Measurements from ENCODE around the gene INHA. TPM values are rescaled to one million over a fixed set of nuclear protein-coding genes. Genes with fewer than 3 reads are reported as not detected.

INHA gene
- total RNA-seq, 1 experiment from 2014 or later: 0.64 TPM

DNA sequence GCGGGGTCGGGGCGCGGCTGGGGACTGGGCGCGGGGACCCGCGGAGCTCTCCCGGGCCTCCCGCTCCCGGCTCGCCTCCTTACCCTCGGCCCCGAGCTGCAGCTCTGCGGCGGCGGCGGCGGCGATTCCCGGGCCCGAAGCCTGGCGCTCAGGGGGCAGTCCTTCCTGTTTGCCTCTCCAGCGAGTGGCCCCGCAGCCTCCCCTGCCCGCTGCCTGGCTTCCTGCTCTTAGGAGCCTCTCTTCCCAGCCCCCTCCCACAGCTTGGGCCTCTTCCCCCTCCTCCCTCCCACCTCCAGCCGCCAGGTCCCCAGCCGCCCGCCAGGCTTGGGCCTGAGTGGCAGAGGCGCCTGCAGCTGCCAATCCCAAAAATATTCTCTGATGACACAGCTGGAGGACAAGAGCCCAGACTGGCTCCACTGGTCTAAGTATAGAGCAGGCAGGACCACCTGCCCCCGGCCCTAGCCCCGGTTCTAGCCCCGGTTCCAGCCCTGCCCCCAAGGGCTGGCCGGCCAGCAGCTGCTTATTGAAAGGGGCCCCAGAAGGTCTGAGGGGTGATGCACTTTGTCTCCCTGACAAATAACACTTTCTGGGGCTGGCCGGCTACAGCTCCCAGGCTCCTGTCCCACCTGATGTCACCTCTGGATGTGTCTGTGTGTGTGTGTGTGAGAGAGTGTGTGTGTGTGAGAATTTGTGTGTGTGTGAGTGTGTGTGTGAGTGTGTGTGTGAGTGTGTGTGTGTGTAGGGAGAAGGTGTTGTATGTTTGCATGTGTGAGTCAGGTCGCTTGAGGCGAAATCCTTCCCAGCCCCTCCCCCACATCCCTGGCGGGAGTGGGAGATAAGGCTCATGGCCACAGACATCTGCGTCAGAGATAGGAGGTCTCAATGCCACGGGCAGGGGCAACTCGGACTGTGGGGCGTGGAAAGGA is 536 bp upstream of the INHA start, which contains the start of gene OBSL1:
Gene OBSL1, minus strand, starts transcription at position 229 of the 926 bp plus-strand sequence. CDS start 307 bp downstream, outside the sequence.
- DNase-seq (ENCODE audit: extremely low read depth, low read depth): no peak

- DNase-seq (ENCODE audit: extremely low read depth, low read depth): no peak
Measured at GRCh38 chr2:219573166-219573565, 1.1 kb downstream of the INHA start.

DNA sequence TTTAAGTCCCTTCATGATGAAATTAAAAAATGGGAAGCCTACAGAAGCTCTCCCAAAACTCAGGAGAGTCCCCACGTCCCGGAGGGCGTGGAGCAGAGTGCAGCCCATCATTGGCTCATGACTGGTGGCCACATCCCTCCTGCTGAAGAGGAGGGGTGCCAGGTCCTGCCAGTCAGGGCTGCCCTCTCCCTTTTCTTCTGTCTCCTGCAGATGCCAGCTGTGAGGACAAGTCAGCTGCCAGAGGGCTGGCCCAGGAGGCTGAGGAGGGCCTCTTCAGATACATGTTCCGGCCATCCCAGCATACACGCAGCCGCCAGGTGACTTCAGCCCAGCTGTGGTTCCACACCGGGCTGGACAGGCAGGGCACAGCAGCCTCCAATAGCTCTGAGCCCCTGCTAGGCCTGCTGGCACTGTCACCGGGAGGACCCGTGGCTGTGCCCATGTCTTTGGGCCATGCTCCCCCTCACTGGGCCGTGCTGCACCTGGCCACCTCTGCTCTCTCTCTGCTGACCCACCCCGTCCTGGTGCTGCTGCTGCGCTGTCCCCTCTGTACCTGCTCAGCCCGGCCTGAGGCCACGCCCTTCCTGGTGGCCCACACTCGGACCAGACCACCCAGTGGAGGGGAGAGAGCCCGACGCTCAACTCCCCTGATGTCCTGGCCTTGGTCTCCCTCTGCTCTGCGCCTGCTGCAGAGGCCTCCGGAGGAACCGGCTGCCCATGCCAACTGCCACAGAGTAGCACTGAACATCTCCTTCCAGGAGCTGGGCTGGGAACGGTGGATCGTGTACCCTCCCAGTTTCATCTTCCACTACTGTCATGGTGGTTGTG is 2.6 kb downstream of the INHA start:
- DNase-seq (ENCODE audit: extremely low read depth, low read depth): no peak

GRCh38 chr2:219575566-219576504 is 3.7 kb downstream of the INHA start:
- no peak for DNase-seq (ENCODE audit: extremely low read depth, low read depth)

GRCh38 chr2:219576505-219577388 is 4.6 kb downstream of the INHA start:
- DNase-seq (ENCODE audit: extremely low read depth, low read depth): no peak

GRCh38 chr2:219578811-219579613 is 6.9 kb downstream of the INHA start:
- no peak for DNase-seq (ENCODE audit: extremely low read depth, low read depth)

DNA sequence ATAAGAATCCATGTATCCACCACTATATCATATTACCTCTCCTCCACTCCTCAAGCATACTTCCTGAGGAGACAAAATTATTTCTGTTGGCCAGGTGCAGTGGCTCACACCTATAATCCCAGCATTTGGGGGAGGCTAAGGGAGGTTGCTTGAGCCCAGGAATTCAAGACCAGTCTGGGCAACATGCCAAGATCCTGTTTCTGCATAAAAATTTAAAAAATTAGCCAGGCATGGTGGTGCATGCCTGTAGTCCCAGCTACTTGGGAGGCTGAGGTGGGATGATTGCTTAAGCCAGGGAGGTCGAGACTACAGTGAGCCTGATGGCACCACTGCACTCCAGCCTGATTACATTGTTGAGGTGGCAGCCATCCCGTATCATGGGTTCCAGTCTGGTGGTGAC is 9.2 kb downstream of the INHA start:
- no peak for DNase-seq (ENCODE audit: extremely low read depth, low read depth)

DNA sequence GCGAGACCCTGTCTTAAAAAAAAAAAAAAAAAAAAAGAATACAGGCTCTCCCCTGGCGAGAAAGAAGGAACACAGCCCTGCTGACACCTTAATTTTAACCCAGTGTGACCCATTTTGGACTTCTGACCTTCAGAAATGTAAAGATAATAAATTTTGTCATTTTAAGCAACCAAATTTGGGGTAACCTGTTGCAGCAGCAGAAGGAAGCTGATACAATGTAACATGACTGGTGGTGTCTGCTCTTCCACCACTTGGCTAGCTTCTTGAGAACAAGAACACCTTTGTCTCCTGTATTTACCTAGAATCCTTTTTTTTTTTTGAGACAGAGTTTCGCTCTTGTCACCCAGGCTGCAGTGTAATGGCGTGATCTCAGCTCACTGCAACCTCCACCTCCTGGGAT is 19.0 kb downstream of the INHA start:
- DNase-seq (ENCODE audit: extremely low read depth, low read depth): no peak

- DNase-seq (ENCODE audit: extremely low read depth, low read depth): no peak
Measured at GRCh38 chr2:219592736-219593135, 20.6 kb downstream of the INHA start.

DNA sequence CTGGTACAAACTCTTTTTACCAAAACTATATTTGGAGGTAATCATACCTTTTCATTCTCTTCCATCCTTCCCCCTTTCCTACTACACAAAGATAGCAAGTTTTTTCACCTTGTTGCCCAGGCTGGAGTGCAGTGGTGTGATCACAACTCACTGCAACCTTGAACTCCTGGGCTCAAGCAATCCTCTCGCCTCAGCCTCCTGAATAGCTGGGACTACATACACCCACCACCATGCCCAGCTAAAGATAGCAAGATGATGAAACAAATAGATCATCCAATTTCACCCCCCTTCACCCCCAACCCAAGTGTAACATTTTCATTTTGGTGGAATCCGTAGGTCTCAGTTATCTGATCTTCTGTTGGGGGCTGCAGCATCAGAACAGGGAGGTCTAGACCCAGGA is 21.0 kb downstream of the INHA start:
- no peak for DNase-seq (ENCODE audit: extremely low read depth, low read depth)

- DNase-seq (ENCODE audit: extremely low read depth, low read depth): no peak
Measured at GRCh38 chr2:219595256-219595655, 23.1 kb downstream of the INHA start.

DNA sequence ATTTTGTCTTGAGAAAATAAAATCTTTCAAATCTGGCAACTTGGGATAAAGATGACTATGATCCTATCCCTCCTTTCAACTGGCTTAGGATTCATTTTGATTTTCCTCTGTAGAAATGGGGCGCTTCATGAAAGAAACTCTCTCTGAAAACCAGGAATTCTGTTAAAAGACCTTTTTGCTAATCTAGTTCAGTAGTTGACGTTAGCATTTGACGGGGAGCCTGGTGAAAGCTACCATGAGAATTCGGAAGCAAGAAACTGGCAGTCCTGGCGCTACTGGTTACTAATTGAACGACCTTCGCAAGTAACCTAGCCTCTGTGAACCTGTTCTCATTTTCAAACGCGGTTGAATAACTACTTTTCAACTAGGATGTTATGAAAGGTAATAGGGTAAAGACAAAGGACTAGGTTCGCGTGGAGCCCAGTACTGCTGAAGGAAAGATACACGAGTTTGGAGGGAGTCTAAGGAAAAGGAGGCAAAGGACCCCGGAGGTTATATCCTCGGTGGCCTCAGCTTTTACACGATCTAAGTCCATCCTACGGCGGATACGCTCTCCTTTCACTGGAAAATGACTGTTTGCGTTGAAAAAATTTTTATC is 24.9 kb downstream of the INHA start:
- DNase-seq (ENCODE audit: extremely low read depth, low read depth): peak; percentile 3

GRCh38 chr2:219597552-219598307 is 25.6 kb downstream of the INHA start, which contains the start of gene STK11IP:
Gene STK11IP (plus strand): TSS chr2:219597857. CDS start chr2:219598120, 263 bp downstream.
- peak; percentile 97 for DNase-seq (ENCODE audit: extremely low read depth, low read depth)

DNA sequence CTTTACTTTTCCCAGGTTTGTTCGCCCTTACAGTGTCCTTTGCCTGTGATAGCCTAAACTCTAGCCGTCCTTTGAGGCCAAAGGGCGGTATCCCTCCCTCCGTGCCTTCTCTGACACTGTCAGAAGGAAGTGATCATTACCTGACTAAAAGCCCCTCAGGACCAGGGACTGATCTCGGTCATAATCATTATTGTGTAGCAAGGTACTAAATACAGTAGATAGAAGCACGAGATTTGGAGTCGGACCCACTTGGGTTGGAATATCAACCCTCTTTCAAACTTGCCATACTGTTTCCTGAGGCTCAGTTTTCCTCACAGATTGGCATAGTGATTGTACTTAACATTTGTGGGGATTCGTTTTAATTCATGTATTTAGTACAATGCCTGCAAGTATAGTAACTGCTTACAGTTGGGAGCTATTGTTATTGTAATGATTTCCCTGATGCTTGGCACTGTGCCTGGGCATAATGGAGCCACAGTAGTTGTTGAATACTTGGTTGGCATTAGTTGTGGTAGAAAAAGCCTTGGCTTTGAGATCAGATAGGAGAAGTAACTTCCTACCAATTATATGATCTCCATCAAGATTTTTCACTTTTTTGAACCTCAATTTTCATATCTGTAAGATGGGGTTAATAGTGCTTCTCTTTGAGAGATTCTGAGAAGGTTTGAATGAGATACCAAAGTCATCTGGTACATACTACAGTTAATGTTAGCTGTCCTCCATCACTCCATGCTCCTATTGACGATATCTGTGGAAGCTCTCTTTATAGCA is 26.4 kb downstream of the INHA start:
- no peak for DNase-seq (ENCODE audit: extremely low read depth, low read depth)

GRCh38 chr2:219603771-219604170 is 31.7 kb downstream of the INHA start:
- DNase-seq (ENCODE audit: extremely low read depth, low read depth): no peak

- no peak for DNase-seq (ENCODE audit: extremely low read depth, low read depth)
Measured at GRCh38 chr2:219605607-219605954, 33.5 kb downstream of the INHA start.

DNA sequence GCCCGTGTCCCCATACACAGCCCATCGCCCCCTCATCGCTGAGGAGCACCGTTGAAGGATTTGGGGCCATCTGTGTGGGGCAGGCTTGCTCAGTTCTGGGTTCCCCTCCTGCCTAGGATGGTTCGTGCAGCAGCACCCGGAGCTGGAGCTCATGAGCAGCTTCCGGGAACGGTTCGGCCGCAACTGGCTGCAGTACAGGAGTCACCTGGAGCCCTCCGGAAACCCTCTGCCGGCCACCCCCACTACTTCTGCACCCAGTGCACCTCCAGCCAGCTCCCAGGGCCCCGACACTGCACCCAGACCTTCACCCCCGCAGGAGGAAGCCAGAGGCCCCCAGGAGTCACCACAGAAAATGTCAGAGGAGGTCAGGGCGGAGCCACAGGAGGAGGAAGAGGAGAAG is 35.8 kb downstream of the INHA start:
- DNase-seq (ENCODE audit: extremely low read depth, low read depth): no peak

Measured in NCI-H460 (cell line).